Measurements from ENCODE around the gene NT5C1A. TPM values are rescaled to one million over a fixed set of nuclear protein-coding genes. Genes with fewer than 3 reads are reported as not detected.

NT5C1A gene
- total RNA-seq, 1 donor: not detected

GRCh38 chr1:39668894-39669293 lies 3.0 kb downstream of the NT5C1A start:
- Histone ChIP-seq H3K4me3 (ENCODE audit: insufficient read depth, low read length) (no peak overlapping the region), H3K36me3 (ENCODE audit: insufficient read depth, low read length) (no peaks in the 10 kb centered on the region), H3K79me2 (ENCODE audit: insufficient read depth, low read length) (no peaks in the 10 kb centered on the region), H3K4me1 (ENCODE audit: insufficient read depth, low read length) (peaks cover 11% of the 10 kb centered on the region), H4K20me1 (ENCODE audit: insufficient read depth, low read length) (no peaks in the 10 kb centered on the region), H2AFZ (ENCODE audit: low read length) (no peak overlapping the region), H3K4me2 (ENCODE audit: insufficient read depth, low read length) (no peak overlapping the region), H3K9me3 (ENCODE audit: low read depth, low read length) (no peaks in the 10 kb centered on the region), H3K27ac (ENCODE audit: low read depth, low read length) (no peak overlapping the region), H3K27me3 (ENCODE audit: insufficient read depth, low read length) (peaks cover 55% of the 10 kb centered on the region)
- no peak for DNase-seq (ENCODE audit: insufficient read length, low spot score, missing footprints)
- no peak for TF ChIP-seq CTCF (IDR thresholded peaks at IDR 0.05; ENCODE audit: extremely low read depth, low read depth, low read length)

- Histone ChIP-seq H3K27ac (ENCODE audit: low read depth, low read length) (no peak overlapping the region), H3K36me3 (ENCODE audit: insufficient read depth, low read length) (no peaks in the 10 kb centered on the region), H4K20me1 (ENCODE audit: insufficient read depth, low read length) (no peaks in the 10 kb centered on the region), H3K79me2 (ENCODE audit: insufficient read depth, low read length) (no peaks in the 10 kb centered on the region), H3K27me3 (ENCODE audit: insufficient read depth, low read length) (peaks cover 52% of the 10 kb centered on the region), H3K4me3 (ENCODE audit: insufficient read depth, low read length) (no peak overlapping the region), H3K4me1 (ENCODE audit: insufficient read depth, low read length) (peaks cover 11% of the 10 kb centered on the region), H3K9me3 (ENCODE audit: low read depth, low read length) (no peaks in the 10 kb centered on the region), H3K4me2 (ENCODE audit: insufficient read depth, low read length) (no peak overlapping the region), H2AFZ (ENCODE audit: low read length) (no peak overlapping the region)
- no peak for TF ChIP-seq CTCF (IDR thresholded peaks at IDR 0.05; ENCODE audit: extremely low read depth, low read depth, low read length)
- DNase-seq (ENCODE audit: insufficient read length, low spot score, missing footprints): no peak
Measured at GRCh38 chr1:39668111-39668510, 3.8 kb downstream of the NT5C1A start.

- Histone ChIP-seq H3K27ac (ENCODE audit: low read depth, low read length) (no peak overlapping the region), H4K20me1 (ENCODE audit: insufficient read depth, low read length) (no peaks in the 10 kb centered on the region), H2AFZ (ENCODE audit: low read length) (no peak overlapping the region), H3K27me3 (ENCODE audit: insufficient read depth, low read length) (peaks cover 43% of the 10 kb centered on the region), H3K9me3 (ENCODE audit: low read depth, low read length) (no peaks in the 10 kb centered on the region), H3K79me2 (ENCODE audit: insufficient read depth, low read length) (no peaks in the 10 kb centered on the region), H3K4me1 (ENCODE audit: insufficient read depth, low read length) (peaks cover 3% of the 10 kb centered on the region), H3K36me3 (ENCODE audit: insufficient read depth, low read length) (no peaks in the 10 kb centered on the region), H3K4me2 (ENCODE audit: insufficient read depth, low read length) (no peak overlapping the region), H3K4me3 (ENCODE audit: insufficient read depth, low read length) (no peak overlapping the region)
- no peak for DNase-seq (ENCODE audit: insufficient read length, low spot score, missing footprints)
- no peak for TF ChIP-seq CTCF (IDR thresholded peaks at IDR 0.05; ENCODE audit: extremely low read depth, low read depth, low read length)
Measured at GRCh38 chr1:39666772-39667171, 5.1 kb downstream of the NT5C1A start.

- Histone ChIP-seq H3K4me2 (ENCODE audit: insufficient read depth, low read length) (no peak overlapping the region), H3K4me1 (ENCODE audit: insufficient read depth, low read length) (no peaks in the 10 kb centered on the region), H2AFZ (ENCODE audit: low read length) (no peak overlapping the region), H3K27ac (ENCODE audit: low read depth, low read length) (no peak overlapping the region), H3K36me3 (ENCODE audit: insufficient read depth, low read length) (no peaks in the 10 kb centered on the region), H3K27me3 (ENCODE audit: insufficient read depth, low read length) (peaks cover 30% of the 10 kb centered on the region), H3K9me3 (ENCODE audit: low read depth, low read length) (no peaks in the 10 kb centered on the region), H3K79me2 (ENCODE audit: insufficient read depth, low read length) (no peaks in the 10 kb centered on the region), H4K20me1 (ENCODE audit: insufficient read depth, low read length) (no peaks in the 10 kb centered on the region), H3K4me3 (ENCODE audit: insufficient read depth, low read length) (no peak overlapping the region)
- TF ChIP-seq CTCF (IDR thresholded peaks at IDR 0.05; ENCODE audit: extremely low read depth, low read depth, low read length): no peak
- no peak for DNase-seq (ENCODE audit: insufficient read length, low spot score, missing footprints)
Measured at GRCh38 chr1:39663559-39663958, 8.3 kb downstream of the NT5C1A start.

All from osteoblast (primary cell).